BLaER1 treated with 17β-estradiol and CSF1 and Interleukin-3, amounts not matched to agents 10 nM and 100 nM (cell line): ENCODE data around the gene HSF5.
"Not testable (repeated sequence)": the region's sequence is repeated elsewhere in the genome, so short reads cannot be mapped to it uniquely, and the experiment has no call there.

ENCODE experiments used
- H3K27ac ChIP-seq, 11 experiments: shearing (Covaris generic); formaldehyde crosslinking; 2 replicates each; pipeline ENCODE4 v1.8.1; 2022
- H3K27me3 ChIP-seq, 11 experiments: shearing (Covaris generic); formaldehyde crosslinking; 2 replicates each; pipeline ENCODE4 v1.8.1; 2022
- H3K36me3 ChIP-seq, 11 experiments: shearing (Covaris generic); formaldehyde crosslinking; 2 replicates each; pipeline ENCODE4 v1.8.1; 2022
- H3K4me1 ChIP-seq, 10 experiments: shearing (Covaris generic); formaldehyde crosslinking; 2 replicates each; pipeline ENCODE4 v1.8.1; 2022
- H3K4me2 ChIP-seq, 11 experiments: shearing (Covaris generic); formaldehyde crosslinking; 2 replicates each; pipeline ENCODE4 v1.8.1; 2022
- H3K4me3 ChIP-seq, 10 experiments: shearing (Covaris generic); formaldehyde crosslinking; 2 replicates each; pipeline ENCODE4 v1.8.1; 2022
- H3K9ac ChIP-seq, 11 experiments: shearing (Covaris generic); formaldehyde crosslinking; 2 replicates each; pipeline ENCODE4 v1.8.1; 2022
- H3K9me3 ChIP-seq, 11 experiments: shearing (Covaris generic); formaldehyde crosslinking; replicated peaks in 1 of 11; 2 replicates each; pipeline ENCODE4 v1.8.1; 2022
- H4K20me1 ChIP-seq, 11 experiments: shearing (Covaris generic); formaldehyde crosslinking; 2 replicates each; pipeline ENCODE4 v1.8.1; 2022
- Cebpa-rat ChIP-seq, 11 experiments: shearing (Covaris generic); IDR thresholded peaks; 2 replicates each; pipeline ENCODE4 v1.8.1; 2022

The HSF5 gene

GRCh38 chr17:58398574-58399266 lies 89.5 kb downstream of the HSF5 start:
- no peak overlapping the region for H3K4me2 ChIP-seq
- no peak overlapping the region for H3K4me3 ChIP-seq
- H3K9ac ChIP-seq = no peak overlapping the region
- H3K36me3 ChIP-seq = no peaks in the 10 kb centered on the region
- H3K27me3 ChIP-seq = no peaks in the 10 kb centered on the region
- no peak overlapping the region for H3K27ac ChIP-seq
- TF ChIP-seq Cebpa-rat (IDR thresholded peaks at IDR 0.05) = no peak
- H3K9me3 ChIP-seq = no peaks in the 10 kb centered on the region
- no peaks in the 10 kb centered on the region for H4K20me1 ChIP-seq
- peaks cover 0 to 17% (median 12%) of the 10 kb centered on the region in 10 experiments; a peak in 13 of 20 replicates for H3K4me1 ChIP-seq

DNA sequence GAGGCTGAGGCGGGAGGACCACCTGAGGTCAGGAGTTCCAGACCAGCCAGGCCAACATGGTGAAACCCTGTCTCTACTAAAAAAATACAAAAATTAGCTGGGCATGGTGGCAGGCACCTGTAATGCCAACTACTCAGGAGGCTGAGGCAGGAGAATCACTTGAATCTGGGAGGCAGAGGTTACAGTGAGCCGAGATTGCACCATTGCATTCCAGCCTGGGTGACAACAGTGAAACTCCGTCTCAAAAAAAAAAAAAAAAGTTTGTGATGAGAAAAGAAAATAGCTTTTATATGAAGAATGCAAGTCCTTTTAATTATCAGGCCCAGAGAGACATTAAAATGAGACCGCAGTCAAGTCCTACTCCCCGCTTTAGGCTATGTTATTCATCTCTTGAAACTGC lies 90.8 kb downstream of the HSF5 start:
- H3K4me1 ChIP-seq, H3K4me3 ChIP-seq, H3K4me2 ChIP-seq, H4K20me1 ChIP-seq, H3K9ac ChIP-seq, H3K36me3 ChIP-seq, H3K27ac ChIP-seq, H3K27me3 ChIP-seq, H3K9me3 ChIP-seq: not testable (repeated sequence)

- Histone ChIP-seq H3K4me1 (no peaks in the 10 kb centered on the region), H3K36me3 (no peaks in the 10 kb centered on the region), H3K27me3 (no peaks in the 10 kb centered on the region), H3K27ac (no peak overlapping the region), H4K20me1 (no peaks in the 10 kb centered on the region), H3K9ac (no peak overlapping the region), H3K4me2 (no peak overlapping the region), H3K9me3 (no peaks in the 10 kb centered on the region), H3K4me3 (no peak overlapping the region)
- no peak for TF ChIP-seq Cebpa-rat (IDR thresholded peaks at IDR 0.05)
These were observed 92.0 kb downstream of the HSF5 start for GRCh38 chr17:58396173-58396572.

DNA sequence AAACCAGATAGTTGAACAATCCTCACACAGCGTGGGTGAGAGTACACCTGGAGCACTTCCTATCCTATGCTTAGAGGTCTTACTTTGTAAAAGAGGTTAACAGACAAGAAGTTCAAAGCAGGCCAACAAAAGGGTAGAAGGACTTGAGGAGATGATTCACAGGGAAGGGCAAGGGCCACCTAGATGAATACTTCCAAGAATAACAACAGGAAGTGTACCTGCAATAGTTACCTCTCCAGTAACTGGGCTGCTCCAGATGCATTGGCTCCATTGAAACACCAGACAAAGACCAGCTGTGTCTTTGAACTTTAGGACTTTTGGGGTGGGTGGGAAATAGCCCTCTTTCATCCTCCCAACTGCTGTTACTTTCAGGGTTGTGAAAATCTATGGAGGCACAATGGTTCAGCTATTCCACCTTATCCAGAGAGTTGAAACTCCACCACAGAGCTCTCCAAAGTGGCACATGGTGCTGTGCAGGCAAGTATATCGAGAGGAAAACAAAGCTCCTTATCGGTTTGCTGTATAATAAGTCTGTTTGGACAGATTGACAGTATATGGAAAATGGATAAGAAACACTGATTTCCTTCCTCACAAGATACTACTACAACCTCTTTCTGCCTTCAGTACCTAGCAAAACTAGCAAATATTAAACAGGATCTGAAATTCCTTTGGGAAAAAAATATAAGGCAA lies 93.5 kb downstream of the HSF5 start:
- Histone ChIP-seq H3K9ac (no peak overlapping the region), H3K9me3 (no peaks in the 10 kb centered on the region), H3K27me3 (no peaks in the 10 kb centered on the region), H3K4me2 (no peak overlapping the region), H3K4me3 (no peak overlapping the region), H3K4me1 (no peaks in the 10 kb centered on the region), H3K27ac (no peak overlapping the region), H3K36me3 (no peaks in the 10 kb centered on the region), H4K20me1 (no peaks in the 10 kb centered on the region)
- TF ChIP-seq Cebpa-rat (IDR thresholded peaks at IDR 0.05) = no peak

DNA sequence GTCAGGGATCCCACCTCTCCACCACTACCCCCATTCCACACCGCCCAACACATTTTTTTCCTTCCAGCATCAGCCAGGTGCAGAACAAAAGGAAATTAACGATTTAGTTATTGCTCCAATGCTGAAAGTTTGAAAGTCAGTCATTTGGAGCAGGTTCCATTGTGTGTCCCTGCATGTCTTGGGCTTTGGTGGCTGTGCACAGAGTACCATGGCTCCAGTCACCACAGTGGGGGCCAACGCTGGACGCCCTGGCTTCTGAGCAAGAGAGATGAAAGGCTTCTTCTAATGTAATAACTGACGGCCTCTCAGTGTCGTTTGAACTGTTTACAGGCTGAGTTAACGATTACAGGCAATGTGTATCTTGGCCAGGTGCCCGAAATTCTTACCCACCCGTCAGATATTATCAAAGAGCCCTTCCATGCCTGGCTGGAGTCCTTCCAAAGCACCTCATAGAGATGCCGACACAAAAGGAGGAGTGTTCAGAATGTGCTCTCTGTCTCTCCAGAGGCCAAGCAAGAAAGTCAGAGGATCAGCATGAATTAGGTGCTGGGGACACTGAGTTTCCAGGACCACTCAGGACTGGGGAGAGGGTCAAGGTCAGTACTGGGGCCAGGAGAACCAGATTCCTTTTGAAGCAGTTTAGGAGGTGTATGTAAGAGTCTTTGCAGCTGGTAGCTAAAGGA lies 96.8 kb downstream of the HSF5 start:
- no peak for TF ChIP-seq Cebpa-rat (IDR thresholded peaks at IDR 0.05)
- no peak overlapping the region for H3K27ac ChIP-seq
- H3K4me3 ChIP-seq = no peak overlapping the region
- no peaks in the 10 kb centered on the region for H3K9me3 ChIP-seq
- H3K27me3 ChIP-seq = no peaks in the 10 kb centered on the region
- H3K4me1 ChIP-seq = peaks cover 0 to 5% (median 0%) of the 10 kb centered on the region in 10 experiments; a peak in 1 of 20 replicates
- no peak overlapping the region for H3K4me2 ChIP-seq
- H4K20me1 ChIP-seq = no peaks in the 10 kb centered on the region
- H3K36me3 ChIP-seq = no peaks in the 10 kb centered on the region
- no peak overlapping the region for H3K9ac ChIP-seq

- Histone ChIP-seq H4K20me1 (no peaks in the 10 kb centered on the region), H3K27ac (no peak overlapping the region), H3K9me3 (no peaks in the 10 kb centered on the region), H3K4me3 (no peak overlapping the region), H3K9ac (no peak overlapping the region), H3K36me3 (no peaks in the 10 kb centered on the region), H3K4me1 (peaks cover 0 to 5% (median 0%) of the 10 kb centered on the region in 10 experiments; a peak in 1 of 20 replicates), H3K4me2 (no peak overlapping the region), H3K27me3 (no peaks in the 10 kb centered on the region)
- TF ChIP-seq Cebpa-rat (IDR thresholded peaks at IDR 0.05) = no peak
These were observed 97.3 kb downstream of the HSF5 start for GRCh38 chr17:58390884-58391283.

GRCh38 chr17:58388302-58389190 lies 99.7 kb downstream of the HSF5 start:
- Histone ChIP-seq H3K4me3 (no peak overlapping the region), H3K9me3 (no peaks in the 10 kb centered on the region), H3K4me2 (no peak overlapping the region), H3K27me3 (no peaks in the 10 kb centered on the region), H3K9ac (no peak overlapping the region), H3K36me3 (no peaks in the 10 kb centered on the region), H4K20me1 (no peaks in the 10 kb centered on the region), H3K4me1 (peaks cover 0 to 9% (median 0%) of the 10 kb centered on the region in 10 experiments; a peak in 2 of 20 replicates), H3K27ac (no peak overlapping the region)
- TF ChIP-seq Cebpa-rat (IDR thresholded peaks at IDR 0.05) = no peak

DNA sequence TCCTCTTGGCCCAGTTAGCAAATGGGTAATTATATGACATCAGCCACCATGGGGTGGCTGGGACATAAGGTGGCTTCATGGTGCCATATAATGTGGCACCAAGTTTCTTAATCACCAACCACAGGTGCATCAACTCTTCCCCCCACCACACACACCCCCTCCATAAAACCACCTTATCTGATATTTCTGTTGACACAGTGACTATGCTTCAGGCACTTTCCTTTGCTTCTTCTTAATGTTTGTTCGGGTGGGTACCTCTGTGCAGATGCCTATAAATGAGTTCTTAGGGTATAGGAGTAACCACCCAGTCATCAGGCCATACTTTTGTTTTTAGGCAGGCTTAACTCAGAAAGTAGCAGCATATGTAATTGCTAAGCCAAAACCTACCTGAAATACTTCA lies 100.4 kb downstream of the HSF5 start:
- TF ChIP-seq Cebpa-rat (IDR thresholded peaks at IDR 0.05) = no peak
- Histone ChIP-seq H3K4me1 (peaks cover 0 to 9% (median 0%) of the 10 kb centered on the region in 10 experiments; a peak in 2 of 20 replicates), H3K9ac (no peak overlapping the region), H3K27me3 (no peaks in the 10 kb centered on the region), H3K9me3 (no peaks in the 10 kb centered on the region), H3K4me2 (no peak overlapping the region), H3K27ac (no peak overlapping the region), H4K20me1 (no peaks in the 10 kb centered on the region), H3K36me3 (no peaks in the 10 kb centered on the region), H3K4me3 (no peak overlapping the region)

GRCh38 chr17:58386708-58387107 lies 101.5 kb downstream of the HSF5 start:
- Histone ChIP-seq H3K4me1 (peaks cover 0 to 19% (median 8%) of the 10 kb centered on the region in 10 experiments; a peak in 6 of 20 replicates), H3K9me3 (no peaks in the 10 kb centered on the region), H3K9ac (no peak overlapping the region), H3K4me2 (no peak overlapping the region), H3K4me3 (no peak overlapping the region), H3K27ac (no peak overlapping the region), H4K20me1 (no peaks in the 10 kb centered on the region), H3K36me3 (no peaks in the 10 kb centered on the region), H3K27me3 (no peaks in the 10 kb centered on the region)
- no peak for TF ChIP-seq Cebpa-rat (IDR thresholded peaks at IDR 0.05)
